Uterus (tissue), 4 donors: Measurements from ENCODE around the gene RBM5. TPM values are rescaled to one million over a fixed set of nuclear protein-coding genes. Genes with fewer than 3 reads are reported as not detected.

Experiments used
- DNase-seq, 2 donors: peaks; one replicate each; pipeline ENCODE4 v3.0.0-alpha.2; 2019 to 2020
- H3K27ac ChIP-seq, 2 donors: fragments of 200-600 bp; sonication (generic); 1 replicate in 1 of 2; 2 replicates in 1 of 2; pipeline ENCODE4 v1.5.1; 2016 to 2018
- H3K27me3 ChIP-seq, 2 donors: fragments of 200-600 bp; sonication (generic); one replicate each; pipeline ENCODE4 v1.5.1; 2018 to 2019; ENCODE audit warnings: control low read depth in 1 of 2
- H3K36me3 ChIP-seq, 2 donors: fragments of 200-600 bp; sonication (generic); one replicate each; pipeline ENCODE4 v1.5.1; 2019; ENCODE audit warnings: control low read depth in 1 of 2
- H3K4me1 ChIP-seq, 2 donors: fragments of 200-600 bp; sonication (generic); one replicate each; pipeline ENCODE4 v1.5.1; 2018 to 2019; ENCODE audit warnings: control low read depth in 1 of 2
- H3K4me3 ChIP-seq, 2 donors: fragments of 200-600 bp; sonication (generic); 1 replicate in 1 of 2; 2 replicates in 1 of 2; pipeline ENCODE4 v1.5.1; 2018 to 2019; ENCODE audit warnings: mild to moderate bottlenecking in 1 of 2
- H3K9me3 ChIP-seq, 2 donors: fragments of 200-600 bp; sonication (generic); one replicate each; pipeline ENCODE4 v1.5.1; 2019; ENCODE audit warnings: control low read depth in 1 of 2
- CTCF ChIP-seq, 4 experiments: fragments of 200-600 bp in 2 of 4; fragments of 450-650 bp in 2 of 4; sonication (generic) in 2 of 4; IDR thresholded peaks; one replicate each; pipeline ENCODE4 v1.5.1; 2016 to 2019; ENCODE audit warnings: antibody characterized with exemption in 4 of 4, mild to moderate bottlenecking in 2 of 4, moderate library complexity in 1 of 4
- POLR2A ChIP-seq, 2 donors: fragments of 450-650 bp; IDR thresholded peaks; one replicate each; pipeline ENCODE4 v1.6.1; 2016; ENCODE audit warnings: antibody characterized with exemption in 2 of 2, mild to moderate bottlenecking in 1 of 2, moderate library complexity in 1 of 2
- intact Hi-C: fragments of 100-400 bp; cut with DNase I; formaldehyde crosslinking; loops from one replicate; pipeline ENCODE4 v1.15.1; 2023; ENCODE audit warnings: low total_unique reads
- total RNA-seq, 4 donors: library from RNA; depleted of rRNA in 3 of 4; stranded (reverse); fragments of >200 nt in 3 of 4; gene quantifications; one replicate each; pipeline versions ENCODE4 v1.1.0 to v1.2.4, GENCODE V29; 2014 to 2023
- donor health status: DM: yes; HTN: yes; CAD: no.

RBM5 gene
- total RNA-seq, 4 donors from 2014 or later = 154 to 345 (median 197) TPM

DNA sequence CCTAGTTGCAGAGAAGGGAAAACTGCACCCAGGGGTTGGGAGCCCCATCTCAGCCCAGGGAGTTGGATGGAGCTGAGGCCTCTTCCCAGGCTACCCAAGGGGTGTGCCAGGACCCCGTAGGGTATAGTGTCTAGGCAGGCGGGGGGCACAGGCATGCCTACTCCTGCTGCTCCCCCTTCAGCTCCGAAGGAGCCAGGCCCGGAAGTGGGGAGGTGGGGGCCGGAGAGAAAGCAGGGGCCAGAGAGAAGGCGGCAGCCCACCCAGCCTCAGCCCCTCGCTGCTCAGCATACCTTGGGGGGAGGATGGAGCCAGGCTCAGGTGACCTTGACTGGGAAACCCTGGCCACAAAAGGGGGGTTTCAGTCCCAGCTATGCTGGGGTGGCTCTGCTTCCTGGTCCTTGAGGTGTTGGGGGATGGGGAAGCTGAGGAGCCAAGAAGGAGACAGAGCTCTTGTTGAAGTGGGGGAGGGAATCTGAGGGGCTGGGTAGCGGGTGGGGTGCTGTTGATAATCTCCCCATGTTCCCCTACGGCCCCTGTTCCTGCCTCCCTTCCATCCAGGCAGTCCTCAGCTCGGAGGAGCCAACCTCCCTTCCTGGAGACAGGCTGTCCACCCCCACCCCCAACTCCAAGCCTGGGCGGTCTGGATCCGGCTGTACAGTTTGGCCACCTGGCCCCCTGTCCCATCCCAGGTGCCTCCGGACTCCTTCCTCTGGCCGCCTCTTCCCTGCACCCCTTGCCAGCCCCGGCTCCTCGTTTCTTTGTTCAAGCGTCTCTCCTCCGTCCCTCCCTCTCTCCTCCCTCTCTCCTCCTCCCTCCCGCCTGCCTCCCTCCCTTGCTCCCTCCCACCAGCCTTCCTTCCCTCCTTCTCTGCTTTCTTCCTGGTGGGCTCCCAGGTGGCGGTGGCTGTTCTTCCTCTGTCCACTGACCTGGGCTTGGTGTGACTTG lies 68.1 kb downstream of the RBM5 start:
- no peak for DNase-seq
- no peaks in the 10 kb centered on the region for H3K27me3 ChIP-seq
- H3K36me3 ChIP-seq = no peaks in the 10 kb centered on the region
- H3K9me3 ChIP-seq = no peaks in the 10 kb centered on the region
- no peak for TF ChIP-seq CTCF (IDR thresholded peaks at IDR 0.05)
- no peak for TF ChIP-seq POLR2A (IDR thresholded peaks at IDR 0.05)
- peaks cover 0 to 29% of the 10 kb centered on the region in 2 donors for H3K4me1 ChIP-seq
- peak overlapping the region; percentile 22 to 36 for H3K4me3 ChIP-seq
- peak overlapping the region; percentile 81 to 84 for H3K27ac ChIP-seq
- intact Hi-C loops = no loop called here

DNA sequence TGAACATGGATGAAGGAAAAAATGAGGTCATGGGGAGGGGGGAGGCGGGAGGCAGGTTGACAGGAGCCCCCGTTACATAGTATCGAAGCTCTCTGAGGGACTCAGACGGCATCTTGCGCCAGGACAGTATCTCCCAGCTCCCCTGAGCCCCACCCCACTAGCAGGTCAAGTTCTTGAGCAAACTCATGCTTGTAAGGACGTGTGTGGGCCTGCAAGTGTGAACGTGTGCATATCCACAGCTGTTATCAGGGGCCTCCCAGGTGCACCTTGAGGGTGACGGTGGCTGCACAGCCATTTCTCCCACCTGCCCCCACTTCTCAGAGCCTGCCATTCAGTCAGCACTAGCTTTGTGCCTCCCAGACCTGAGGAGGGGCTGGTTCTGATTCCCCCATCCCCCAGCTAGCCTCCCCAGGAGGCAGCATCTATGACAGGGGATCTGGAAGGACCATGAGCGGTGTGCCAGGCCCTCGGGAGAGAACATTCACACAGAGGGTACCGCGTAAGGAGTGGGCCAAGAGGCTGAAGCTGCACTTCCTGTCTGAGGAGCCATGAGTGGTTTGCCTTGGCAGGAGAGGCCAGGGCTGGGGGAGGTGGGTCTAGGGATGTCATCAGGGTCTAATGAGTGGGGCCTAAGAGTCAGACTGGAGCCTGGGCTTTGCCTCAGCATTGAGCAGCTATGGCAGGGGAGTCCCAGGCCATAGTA lies 69.3 kb downstream of the RBM5 start:
- Histone ChIP-seq H3K27ac (peak overlapping the region; percentile 81 to 84), H3K9me3 (no peaks in the 10 kb centered on the region), H3K36me3 (no peaks in the 10 kb centered on the region), H3K4me1 (peaks cover 0 to 35% of the 10 kb centered on the region in 2 donors), H3K27me3 (no peaks in the 10 kb centered on the region), H3K4me3 (no peak overlapping the region)
- TF ChIP-seq POLR2A (IDR thresholded peaks at IDR 0.05) (no peak), CTCF (IDR thresholded peaks at IDR 0.05) (no peak)
- intact Hi-C loops = no loop called here
- DNase-seq = no peak

- no peak for DNase-seq
- TF ChIP-seq POLR2A (IDR thresholded peaks at IDR 0.05) (no peak), CTCF (IDR thresholded peaks at IDR 0.05) (no peak)
- H3K27ac ChIP-seq = peak overlapping the region; percentile 81 to 84
These were observed 69.9 kb downstream of the RBM5 start for GRCh38 chr3:50158530-50159146.

GRCh38 chr3:50160561-50160983 lies 71.9 kb downstream of the RBM5 start:
- Histone ChIP-seq H3K4me1 (peaks cover 9 to 50% of the 10 kb centered on the region in 2 donors), H3K27me3 (no peaks in the 10 kb centered on the region), H3K9me3 (no peaks in the 10 kb centered on the region), H3K4me3 (no peak overlapping the region), H3K36me3 (no peaks in the 10 kb centered on the region), H3K27ac (peak overlapping the region; percentile 81 to 84)
- intact Hi-C loops = no loop called here
- peak; percentile 50 to 64 for DNase-seq
- TF ChIP-seq CTCF (IDR thresholded peaks at IDR 0.05) = no peak
- no peak for TF ChIP-seq POLR2A (IDR thresholded peaks at IDR 0.05)

More at GRCh38 chr3:50158530-50159146, 69.9 kb downstream of the RBM5 start:
- Histone ChIP-seq H3K9me3 (no peaks in the 10 kb centered on the region), H3K4me3 (no peak overlapping the region), H3K4me1 (peaks cover 0 to 37% of the 10 kb centered on the region in 2 donors), H3K36me3 (no peaks in the 10 kb centered on the region), H3K27me3 (no peaks in the 10 kb centered on the region)
- intact Hi-C loops = no loop called here
